Ishikawa (cell line): ENCODE measurements around the gene CYP2D6.

Experiments used
- EGR1 ChIP-seq: IDR thresholded peaks from 2 replicates; pipeline ENCODE4 v1.6.1; 2012
- EP300 ChIP-seq: IDR thresholded peaks from 2 replicates; pipeline ENCODE4 v1.6.1; 2012; ENCODE audit warnings: borderline replicate concordance
- TEAD4 ChIP-seq: IDR thresholded peaks from 2 replicates; pipeline ENCODE4 v1.6.1; 2012

DNA sequence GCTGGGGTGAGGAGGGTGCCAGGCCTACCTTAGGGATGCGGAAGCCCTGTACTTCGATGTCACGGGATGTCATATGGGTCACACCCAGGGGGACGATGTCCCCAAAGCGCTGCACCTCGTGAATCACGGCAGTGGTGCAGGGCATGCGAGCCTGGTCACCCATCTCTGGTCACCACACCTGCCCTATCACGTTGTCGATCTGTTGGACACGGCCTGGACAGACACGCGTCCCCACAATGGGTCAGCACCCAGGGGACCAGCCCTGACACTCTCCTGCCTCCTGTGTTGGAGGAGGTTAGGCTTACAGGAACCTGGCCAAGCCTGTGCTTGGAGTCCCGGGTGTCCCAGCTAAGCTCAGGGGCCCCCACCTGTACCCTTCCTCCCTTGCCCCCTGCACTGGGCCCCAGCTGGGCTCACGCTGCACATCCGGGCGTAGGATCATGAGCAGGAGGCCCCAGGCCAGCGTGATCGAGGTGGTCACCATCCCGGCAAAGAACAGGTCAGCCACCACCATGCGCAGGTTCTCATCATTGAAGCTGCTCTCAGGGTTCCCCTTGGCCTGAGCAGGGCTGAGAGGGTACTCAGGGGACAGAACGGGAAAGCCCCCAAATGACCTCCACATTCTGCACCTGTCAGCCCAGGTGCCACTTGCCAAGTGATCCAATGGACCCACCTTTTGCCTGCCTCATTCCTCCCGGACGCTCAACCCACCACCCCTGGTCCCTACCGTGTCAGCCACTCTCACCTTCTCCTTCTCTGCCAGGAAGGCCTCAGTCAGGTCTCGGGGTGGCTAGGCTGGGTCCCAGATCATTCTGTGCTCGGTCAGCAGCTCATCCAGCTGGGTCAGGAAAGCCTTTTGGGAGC is 20.3 kb upstream of the CYP2D6 start:
- TF ChIP-seq EP300 (no peak), EGR1 (no peak), TEAD4 (no peak)
